HepG2 (cell line): ENCODE measurements around the gene HELLS. TPM values are rescaled to one million over a fixed set of nuclear protein-coding genes. Genes with fewer than 3 reads are reported as not detected.
A peak's percentile ranks its signal among the peaks of the same experiment; 100 is the strongest.
"Not testable (repeated sequence)": the region's sequence is repeated elsewhere in the genome, so short reads cannot be mapped to it uniquely, and the experiment has no call there.

Experiments used
- ATAC-seq: fragments of 200-7000 bp; cut with Tn5 transposase; 3 replicates; pipeline ENCODE4 v1.9.1; 2020; ENCODE audit warnings: mild to moderate bottlenecking, moderate library complexity
- BruUV-seq: library from RNA; stranded (reverse); fragments of 400-500 nt; replicated peaks from 2 replicates; lab custom pipeline; 2021; lab: Mats Ljungman, UMichigan
- CTCF ChIA-PET: fragments of 300-600 bp; formaldehyde crosslinking; extraction: SDS; loops from one replicate; lab custom pipeline; 2021; ENCODE audit warnings: low total read pairs, inconsistent platforms, low intra/inter-chr PET ratio; lab: Yijun Ruan, JAX
- POLR2A ChIA-PET: fragments of 350-600 bp; sonication (Branson Sonifier 250); formaldehyde crosslinking; loops from one replicate; lab custom pipeline; 2020; ENCODE audit warnings: antibody characterized with exemption, inconsistent platforms; lab: Yijun Ruan, JAX
- DNase-seq: peaks from one replicate; pipeline ENCODE4 v3.0.0-alpha.2; 2015; ENCODE audit warnings: low spot score
- FAIRE-seq: peaks from 3 replicates; lab custom pipeline; 2011; peaks lifted over from hg19 to GRCh38; lab: Jason Lieb, UNC
- H2AFZ ChIP-seq: one replicate; pipeline ENCODE4 v1.6.1; 2011; ENCODE audit warnings: low read length, inconsistent platforms
- H3K27ac ChIP-seq: fragments of 300-600 bp; 3 replicates; pipeline ENCODE4 v1.8.0; 2011; ENCODE audit warnings: mixed run types, mild to moderate bottlenecking, mixed read lengths, low read length, inconsistent platforms; ENCODE audit not compliant: insufficient read depth; ENCODE audit errors: extremely low read length
- H3K27me3 ChIP-seq, 2 experiments: fragments of 200-600 bp in 1 of 2; 2 replicates in 1 of 2; 3 replicates in 1 of 2; pipeline versions ENCODE4 v1.6.0 to v1.8.0; 2011; ENCODE audit warnings: low read length in 2 of 2, mild to moderate bottlenecking in 2 of 2, moderate library complexity in 2 of 2, inconsistent platforms in 1 of 2; ENCODE audit not compliant: insufficient read depth in 2 of 2, control insufficient read depth in 1 of 2
- H3K36me3 ChIP-seq, 2 experiments: fragments of 200-600 bp in 1 of 2; replicated peaks in 1 of 2; 2 replicates in 1 of 2; 3 replicates in 1 of 2; pipeline versions ENCODE4 v1.5.1 to v1.8.0; 2011; ENCODE audit warnings: low read length in 2 of 2, inconsistent platforms in 1 of 2; ENCODE audit not compliant: insufficient read depth in 2 of 2, control insufficient read depth in 1 of 2
- H3K4me1 ChIP-seq: 2 replicates; pipeline ENCODE4 v1.5.1; 2012; ENCODE audit warnings: low read length, inconsistent platforms; ENCODE audit not compliant: insufficient read depth
- H3K4me2 ChIP-seq: 2 replicates; pipeline ENCODE4 v1.6.0; 2011; ENCODE audit warnings: low read depth, low read length, inconsistent platforms
- H3K4me3 ChIP-seq, 3 experiments: fragments of 200-600 bp in 1 of 3; sonication (generic), shearing (Covaris generic) in 1 of 3; replicated peaks in 1 of 3; 2 replicates each; pipeline ENCODE4 v1.5.1; 2011 to 2016; ENCODE audit warnings: low read length in 3 of 3, inconsistent platforms in 2 of 3, low read depth in 2 of 3, mild to moderate bottlenecking in 2 of 3, control low read depth in 1 of 3, mixed read lengths in 1 of 3; ENCODE audit not compliant: insufficient read depth in 1 of 3
- H3K79me2 ChIP-seq: one replicate; pipeline ENCODE4 v1.6.1; 2011; ENCODE audit warnings: low read length, inconsistent platforms; ENCODE audit not compliant: insufficient read depth
- H3K9ac ChIP-seq: 2 replicates; pipeline ENCODE4 v1.6.0; 2011; ENCODE audit warnings: mild to moderate bottlenecking, low read depth, low read length, inconsistent platforms; ENCODE audit not compliant: insufficient read depth
- H3K9me3 ChIP-seq: 2 replicates; pipeline ENCODE4 v1.5.1; 2012; ENCODE audit warnings: mild to moderate bottlenecking, low read length
- H4K20me1 ChIP-seq: 2 replicates; pipeline ENCODE4 v1.6.0; 2011; ENCODE audit warnings: inconsistent platforms, mild to moderate bottlenecking, low read length, moderate library complexity; ENCODE audit not compliant: insufficient read depth
- HCFC1 ChIP-seq: fragments of 150-350 bp; IDR thresholded peaks from 2 replicates; pipeline ENCODE4 v1.6.1; 2014; ENCODE audit warnings: low read depth, low read length
- HNF1B ChIP-seq: sonication (generic); formaldehyde crosslinking; IDR thresholded peaks from 2 replicates; pipeline ENCODE4 v1.5.1; 2020; ENCODE audit warnings: mild to moderate bottlenecking, moderate library complexity, missing genetic modification reagents
- MLX ChIP-seq: IDR thresholded peaks from 2 replicates; pipeline ENCODE4 v1.6.1; 2016
- NCOA5 ChIP-seq: sonication (generic); formaldehyde crosslinking; IDR thresholded peaks from 2 replicates; pipeline ENCODE4 v1.4.0; 2020; ENCODE audit warnings: missing genetic modification reagents
- RXRA ChIP-seq: sonication (generic); formaldehyde crosslinking; IDR thresholded peaks from 2 replicates; pipeline ENCODE4 v1.5.1; 2020; ENCODE audit warnings: missing genetic modification reagents
- SMAD3 ChIP-seq: sonication (generic); formaldehyde crosslinking; IDR thresholded peaks from 2 replicates; pipeline ENCODE4 v1.4.0; 2020; ENCODE audit warnings: missing genetic modification reagents
- SP5 ChIP-seq: IDR thresholded peaks from 2 replicates; pipeline ENCODE4 v1.6.1; 2016; ENCODE audit warnings: low read depth, borderline replicate concordance
- ZBTB1 ChIP-seq: sonication (generic); formaldehyde crosslinking; IDR thresholded peaks from 2 replicates; pipeline ENCODE4 v1.4.0; 2020; ENCODE audit warnings: missing genetic modification reagents, borderline replicate concordance
- ZBTB43 ChIP-seq: sonication (generic); formaldehyde crosslinking; conservative IDR thresholded peaks from 2 replicates; pipeline ENCODE4 v1.4.0; 2020; ENCODE audit warnings: missing genetic modification reagents
- ZNF121 ChIP-seq: sonication (generic); formaldehyde crosslinking; IDR thresholded peaks from 2 replicates; pipeline ENCODE4 v1.5.0; 2020; ENCODE audit warnings: mild to moderate bottlenecking, missing genetic modification reagents
- ZNF543 ChIP-seq: sonication (generic); formaldehyde crosslinking; IDR thresholded peaks from 2 replicates; pipeline ENCODE4 v1.4.0; 2020; ENCODE audit warnings: mild to moderate bottlenecking, missing genetic modification reagents
- ZNF556 ChIP-seq: sonication (generic); formaldehyde crosslinking; IDR thresholded peaks from 2 replicates; pipeline ENCODE4 v1.4.0; 2020; ENCODE audit warnings: mild to moderate bottlenecking, missing genetic modification reagents, borderline replicate concordance
- ZNF784 ChIP-seq: sonication (generic); formaldehyde crosslinking; IDR thresholded peaks from 2 replicates; pipeline ENCODE4 v1.5.1; 2020; ENCODE audit warnings: missing genetic modification reagents, mild to moderate bottlenecking, borderline replicate concordance
- WGBS: methylation state at CpG from one replicate; pipeline ENCODE4 v1.1.6; 2017; ENCODE audit warnings: low lambda C conversion rate; 5-methylcytosine and 5-hydroxymethylcytosine counted together
- in situ Hi-C: cut with HindIII; loops from 2 replicates; pipeline ENCODE4 v1.10.0; 2017; ENCODE audit warnings: low pct_unique_long_range_greater_than_20kb; ENCODE audit not compliant: extremely low pct_ligation_motif_present
- intact Hi-C: fragments of 100-400 bp; cut with micrococcal nuclease; formaldehyde crosslinking; loops from one replicate; pipeline ENCODE4 v1.10.0; 2022; ENCODE audit not compliant: unreplicated experiment
- polyA plus RNA-seq, 8 experiments: library from polyadenylated mRNA; depleted of rRNA in 3 of 8; stranded (reverse) in 7 of 8; unstranded in 1 of 8; fragments of >200 nt; fragmentation: Illumina TruSeq in 4 of 8; extraction: Trizol in 4 of 8; gene quantifications; 2 replicates each; pipeline versions ENCODE4 v1.2.1 to v1.2.3, GENCODE V29; 2011 to 2016; ENCODE audit warnings: low read depth in 4 of 8, missing spikeins in 1 of 8, mixed read lengths in 1 of 8; ENCODE audit not compliant: insufficient read depth in 1 of 8
- total RNA-seq, 5 experiments: library from RNA; depleted of rRNA; stranded (reverse); fragments of >200 nt; fragmentation: Illumina TruSeq; extraction: Trizol; gene quantifications; 2 replicates each; pipeline ENCODE4 v1.2.3, GENCODE V29; 2016; ENCODE audit warnings: low read depth in 1 of 5

The HELLS gene
- total and polyA plus RNA-seq, 2 of the 13 experiments (the other 11 are each of a cell fraction or from before 2014, with no cell fraction given): 22.6 to 84.6 TPM

GRCh38 chr10:94542282-94542681 lies 3.3 kb upstream of the HELLS start:
- H3K4me3 ChIP-seq, H3K9ac ChIP-seq, BruUV-seq, ATAC-seq, H3K27me3 ChIP-seq, in situ Hi-C loops, H3K27ac ChIP-seq, H3K36me3 ChIP-seq, H3K9me3 ChIP-seq, H4K20me1 ChIP-seq, DNase-seq, H3K4me2 ChIP-seq, POLR2A ChIA-PET, CTCF ChIA-PET, H2AFZ ChIP-seq, FAIRE-seq, intact Hi-C loops: not testable (repeated sequence)
- H3K79me2 ChIP-seq: peaks cover 15% of the 10 kb centered on the region
- 51% methylated on average over 2 of the region's 2 CpGs for WGBS
- peaks cover 11% of the 10 kb centered on the region for H3K4me1 ChIP-seq
- peak; percentile 74 for TF ChIP-seq ZNF121 (CRISPR knock-in tag)

GRCh38 chr10:94546049-94546900 lies 687 bp downstream of the HELLS start:
- DNase-seq: peak; percentile 13
- H3K4me2 ChIP-seq: peak overlapping the region; percentile 72
- H3K27me3 ChIP-seq: no peaks in the 10 kb centered on the region; a peak in 1 of 5 replicates
- peaks cover 31% of the 10 kb centered on the region for H3K4me1 ChIP-seq
- intact Hi-C loops: no loop called here
- peak; percentile 48 for ATAC-seq
- H4K20me1 ChIP-seq: no peaks in the 10 kb centered on the region
- FAIRE-seq: no peak
- ChIA-PET POLR2A (no interaction called here), CTCF (no interaction called here)
- peak overlapping the region; percentile 92 for H3K9ac ChIP-seq
- H3K79me2 ChIP-seq: peaks cover 33% of the 10 kb centered on the region
- H3K9me3 ChIP-seq: no peaks in the 10 kb centered on the region
- TSS peak; percentile 67 for BruUV-seq
- H3K36me3 ChIP-seq: no peaks in the 10 kb centered on the region; a peak in 1 of 5 replicates
- H2AFZ ChIP-seq: peak overlapping the region; percentile 96
- peak overlapping the region; percentile 89 for H3K27ac ChIP-seq
- WGBS: 1% methylated on average over 25 of the region's 25 CpGs
- in situ Hi-C loops: no loop called here
- peak overlapping the region; percentile 90 to 99 (median 97) for H3K4me3 ChIP-seq
- TF ChIP-seq ZBTB43: no peak; the same call in 1 of the 2 replicates
- no peak for TF ChIP-seq HNF1B (CRISPR knock-in tag)
- TF ChIP-seq SMAD3 (CRISPR knock-in tag): no peak
- TF ChIP-seq RXRA: no peak
- TF ChIP-seq ZBTB1 (CRISPR knock-in tag): no peak
- TF ChIP-seq NCOA5 (CRISPR knock-in tag): no peak
- TF ChIP-seq ZNF543 (CRISPR knock-in tag): 0 out of 2 replicates have a peak, but pooled peaks have one; percentile 10
- no peak for TF ChIP-seq HCFC1
- 0 out of 2 replicates have a peak, but pooled peaks have one; percentile 7 for TF ChIP-seq ZNF784
- TF ChIP-seq SP5 (CRISPR knock-in tag): no peak
- no peak for TF ChIP-seq ZNF556 (CRISPR knock-in tag)
- no peak for TF ChIP-seq MLX (CRISPR knock-in tag)
